Epithelial cell of proximal tubule (primary cell): ENCODE data around the gene RBP3. TPM values are rescaled to one million over a fixed set of nuclear protein-coding genes. Genes with fewer than 3 reads are reported as not detected.

Source experiments
- DNase-seq: peaks from one replicate; pipeline ENCODE4 v3.0.0-alpha.2; 2011; ENCODE audit warnings: low read depth
- H3K4me3 ChIP-seq: 2 replicates; pipeline ENCODE4 v1.5.1; 2011; ENCODE audit warnings: low read depth, mild to moderate bottlenecking, low read length
- CTCF ChIP-seq: conservative IDR thresholded peaks from 2 replicates; pipeline ENCODE4 v1.5.1; 2012; ENCODE audit warnings: low read depth, mild to moderate bottlenecking, low read length
- total RNA-seq: library from RNA; depleted of rRNA; stranded (reverse); fragments of >200 nt; gene quantifications from 2 replicates; pipeline ENCODE4 v1.2.3, GENCODE V29; 2015

The RBP3 gene
- total RNA-seq, 1 donor from 2014 or later, result not detected

DNA sequence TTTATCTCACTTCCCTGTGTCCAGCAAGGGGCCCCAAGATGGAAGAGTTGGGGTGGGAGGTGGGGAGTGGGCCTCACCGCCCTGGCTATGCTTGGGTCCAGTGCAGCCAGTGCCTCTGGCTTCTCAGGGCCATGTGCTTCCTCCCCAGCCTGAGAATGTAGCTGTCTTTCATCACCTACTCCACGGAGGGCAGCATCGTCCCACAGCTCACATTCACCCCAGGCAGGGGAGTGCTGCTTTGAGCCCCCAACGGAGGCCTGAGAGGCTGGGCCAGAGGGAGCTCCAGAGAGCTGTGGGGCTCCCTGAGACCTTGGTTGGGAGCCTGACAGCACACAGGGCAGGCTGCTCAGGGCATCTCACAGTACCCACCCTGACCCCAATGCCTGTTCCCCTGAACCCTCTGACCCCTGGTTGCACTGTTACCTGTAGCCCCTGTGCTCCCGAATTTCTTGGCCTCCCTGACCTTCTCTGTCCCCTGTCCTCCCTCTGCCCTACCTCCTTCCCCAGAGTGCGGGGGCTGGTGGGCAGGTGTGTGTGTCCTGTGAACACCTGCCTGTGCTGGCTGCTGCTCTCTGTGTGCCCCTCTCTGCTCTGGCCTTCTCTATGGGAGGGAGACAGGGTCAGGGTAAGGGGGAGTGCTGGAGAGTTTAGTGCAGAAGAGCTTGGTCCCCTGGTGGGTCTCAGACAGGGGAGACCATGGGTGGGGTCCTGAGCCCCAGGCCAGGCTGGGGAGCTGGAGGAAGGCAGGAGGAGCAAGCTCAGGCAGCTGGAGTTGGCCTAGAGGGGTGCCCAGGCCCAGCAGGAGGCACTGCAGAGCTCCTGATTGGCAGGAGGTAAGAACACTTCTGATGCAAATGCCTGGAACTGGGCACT lies 55.5 kb downstream of the RBP3 start:
- TF ChIP-seq CTCF, result peak; percentile 38
- no peak for DNase-seq
- no peak overlapping the region for H3K4me3 ChIP-seq

DNA sequence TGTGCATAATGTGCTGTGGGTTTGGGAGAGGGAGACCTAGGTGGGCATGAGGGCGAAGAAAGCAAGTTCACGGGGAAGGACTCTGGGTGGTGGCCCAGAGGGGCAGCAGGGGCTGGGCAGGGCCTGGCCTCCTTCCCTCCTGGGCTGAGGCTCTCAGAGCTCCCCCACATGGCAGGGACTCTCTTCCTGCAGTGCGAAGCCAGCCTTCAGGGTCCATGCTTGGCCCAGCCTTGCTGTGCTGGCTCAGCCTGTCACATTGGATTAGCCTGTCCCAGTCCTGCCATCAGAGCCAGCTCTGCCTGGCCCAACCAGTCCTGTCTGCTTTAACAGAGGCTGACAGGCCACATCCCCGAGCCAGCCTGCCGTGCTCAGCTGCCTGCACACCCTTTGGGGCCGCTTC lies 56.3 kb downstream of the RBP3 start:
- no peak for DNase-seq
- no peak for TF ChIP-seq CTCF
- H3K4me3 ChIP-seq, result no peak overlapping the region

- no peak for TF ChIP-seq CTCF
Observed at GRCh38 chr10:47404937-47405336, 56.8 kb downstream of the RBP3 start.

GRCh38 chr10:47405857-47406547 lies 57.8 kb downstream of the RBP3 start:
- no peak for DNase-seq
- no peak overlapping the region for H3K4me3 ChIP-seq
- TF ChIP-seq CTCF, result no peak

More at GRCh38 chr10:47404937-47405336, 56.8 kb downstream of the RBP3 start:
- no peak for DNase-seq
- no peak overlapping the region for H3K4me3 ChIP-seq

- no peak overlapping the region for H3K4me3 ChIP-seq
- no peak for TF ChIP-seq CTCF
- DNase-seq, result no peak
Observed at GRCh38 chr10:47406548-47406869, 58.3 kb downstream of the RBP3 start.

GRCh38 chr10:47406870-47407691 lies 58.9 kb downstream of the RBP3 start:
- H3K4me3 ChIP-seq, result no peak overlapping the region
- DNase-seq, result peak; percentile 79
- no peak for TF ChIP-seq CTCF

Other genes with a start within 250 kb of the RBP3 start
- not detected in 2 replicates for gene GDF10, start 48.2 kb upstream of the RBP3 start, total RNA-seq
- not detected in 2 replicates for gene GDF2, start 25.9 kb upstream of the RBP3 start, total RNA-seq
- 0.63 and 2.1 TPM in 2 replicates for gene ZNF488, start 35.9 kb downstream of the RBP3 start, total RNA-seq
- gene ANXA8, start 135.8 kb downstream of the RBP3 start, total RNA-seq, result 1.4 and 6.0 TPM in 2 replicates
- gene FAM25G, start 143.3 kb downstream of the RBP3 start, total RNA-seq, result not detected in 2 replicates
- 1.8 and 7.1 TPM in 2 replicates for gene AGAP9, start 175.3 kb downstream of the RBP3 start, total RNA-seq